Measurements from ENCODE around the gene SLCO3A1. TPM values are rescaled to one million over a fixed set of nuclear protein-coding genes. Genes with fewer than 3 reads are reported as not detected.

SLCO3A1 gene
- total and polyA plus RNA-seq, 2 of the 8 experiments (the other 6 are each of a cell fraction or from before 2014, with no cell fraction given) = 15.1 to 20.4 TPM

DNA sequence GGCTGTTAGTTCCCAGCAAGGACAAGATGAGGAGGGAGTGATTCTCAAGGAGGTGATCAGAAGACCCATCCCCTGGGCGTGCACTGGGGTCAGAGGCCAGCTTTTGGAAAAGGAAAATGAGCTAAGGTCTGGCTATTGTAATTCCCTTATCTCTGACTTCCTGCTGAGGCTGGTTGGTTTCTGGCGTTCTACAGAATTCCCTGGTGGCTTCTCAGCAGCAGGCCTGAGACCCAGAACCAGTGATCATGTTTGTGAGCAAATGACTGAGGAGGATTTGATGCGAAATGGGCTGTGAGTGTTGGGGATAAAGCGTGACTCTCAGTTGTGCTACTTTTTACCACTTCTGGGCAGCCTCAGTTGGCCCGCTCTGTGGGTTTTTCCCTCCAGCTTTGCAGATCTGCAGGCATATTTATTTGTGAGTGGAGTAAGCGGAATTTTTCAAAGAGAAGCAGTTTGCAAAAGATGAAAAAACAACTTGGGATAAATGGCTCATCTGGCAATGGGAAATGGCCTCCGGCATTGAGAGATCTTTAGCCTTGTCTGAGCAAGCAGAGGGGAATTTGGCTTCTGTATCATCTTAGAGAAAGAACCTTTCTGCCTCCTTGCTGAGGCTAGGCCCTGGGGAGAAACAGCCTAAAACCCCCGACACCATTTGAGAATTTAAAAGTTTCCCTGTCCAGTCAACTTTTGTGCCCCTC, 102.7 kb downstream of the SLCO3A1 start (continued):
- TF ChIP-seq, protein P1, sequence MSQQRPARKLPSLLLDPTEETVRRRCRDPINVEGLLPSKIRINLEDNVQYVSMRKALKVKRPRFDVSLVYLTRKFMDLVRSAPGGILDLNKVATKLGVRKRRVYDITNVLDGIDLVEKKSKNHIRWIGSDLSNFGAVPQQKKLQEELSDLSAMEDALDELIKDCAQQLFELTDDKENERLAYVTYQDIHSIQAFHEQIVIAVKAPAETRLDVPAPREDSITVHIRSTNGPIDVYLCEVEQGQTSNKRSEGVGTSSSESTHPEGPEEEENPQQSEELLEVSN (IDR thresholded peaks at IDR 0.05) = no peak
- TF ChIP-seq CEBPB (IDR thresholded peaks at IDR 0.05; ENCODE audit: low read depth, low read length) (no peak), CREB1 (IDR thresholded peaks at IDR 0.05) (no peak), KDM5A (IDR thresholded peaks at IDR 0.05; ENCODE audit: low read length) (no peak)
